PC-3 (cell line): Measurements from ENCODE around the gene HNRNPLL.

ENCODE experiments used
- EZH2 ChIP-seq: fragments of 300-600 bp; sonication (generic); IDR thresholded peaks from one replicate; pipeline ENCODE4 v1.6.1; 2017; ENCODE audit warnings: antibody characterized with exemption, mild to moderate bottlenecking, low read length; ENCODE audit not compliant: unreplicated experiment
- EZH2phosphoT487 ChIP-seq: fragments of 300-600 bp; sonication (generic); IDR thresholded peaks from 2 replicates; pipeline ENCODE4 v1.6.1; 2018; ENCODE audit warnings: mild to moderate bottlenecking, antibody characterized with exemption, low read length, borderline replicate concordance
- TF ChIP-seq, protein P1 (sequence below): fragments of 300-600 bp; sonication (generic); conservative IDR thresholded peaks from 2 replicates; pipeline ENCODE4 v1.5.1; 2017; ENCODE audit warnings: antibody characterized with exemption, low read depth, mild to moderate bottlenecking, low read length

DNA sequence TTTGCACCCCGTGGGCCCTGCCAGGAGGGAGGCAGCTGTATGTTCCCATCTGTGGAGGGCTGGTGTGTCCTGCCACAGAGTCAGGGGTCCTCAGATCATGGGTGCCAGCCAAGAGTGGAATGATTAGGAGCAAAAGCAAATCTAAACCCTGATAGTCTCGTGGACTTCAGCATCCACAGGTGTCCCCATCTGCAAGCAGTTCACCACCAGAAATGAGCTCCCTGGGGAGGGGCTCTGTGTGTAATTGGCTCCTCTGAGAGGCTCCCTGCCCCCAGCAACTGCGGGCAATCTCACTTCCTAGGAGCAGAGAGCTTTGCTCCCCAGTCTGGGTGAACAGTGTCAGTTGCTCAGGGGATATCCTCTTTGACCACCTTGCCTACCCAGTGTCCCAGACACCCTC lies 78.1 kb downstream of the HNRNPLL start:
- TF ChIP-seq, protein P1, sequence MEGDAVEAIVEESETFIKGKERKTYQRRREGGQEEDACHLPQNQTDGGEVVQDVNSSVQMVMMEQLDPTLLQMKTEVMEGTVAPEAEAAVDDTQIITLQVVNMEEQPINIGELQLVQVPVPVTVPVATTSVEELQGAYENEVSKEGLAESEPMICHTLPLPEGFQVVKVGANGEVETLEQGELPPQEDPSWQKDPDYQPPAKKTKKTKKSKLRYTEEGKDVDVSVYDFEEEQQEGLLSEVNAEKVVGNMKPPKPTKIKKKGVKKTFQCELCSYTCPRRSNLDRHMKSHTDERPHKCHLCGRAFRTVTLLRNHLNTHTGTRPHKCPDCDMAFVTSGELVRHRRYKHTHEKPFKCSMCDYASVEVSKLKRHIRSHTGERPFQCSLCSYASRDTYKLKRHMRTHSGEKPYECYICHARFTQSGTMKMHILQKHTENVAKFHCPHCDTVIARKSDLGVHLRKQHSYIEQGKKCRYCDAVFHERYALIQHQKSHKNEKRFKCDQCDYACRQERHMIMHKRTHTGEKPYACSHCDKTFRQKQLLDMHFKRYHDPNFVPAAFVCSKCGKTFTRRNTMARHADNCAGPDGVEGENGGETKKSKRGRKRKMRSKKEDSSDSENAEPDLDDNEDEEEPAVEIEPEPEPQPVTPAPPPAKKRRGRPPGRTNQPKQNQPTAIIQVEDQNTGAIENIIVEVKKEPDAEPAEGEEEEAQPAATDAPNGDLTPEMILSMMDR: no peak
- TF ChIP-seq EZH2 (no peak), EZH2phosphoT487 (no peak)
